Fibroblast of lung (primary cell): ENCODE measurements around the gene IRF4.

ENCODE experiments used
- CTCF ChIP-seq, 2 donors: IDR thresholded peaks in 1 of 2; conservative IDR thresholded peaks in 1 of 2; 1 replicate in 1 of 2; 2 replicates in 1 of 2; pipeline ENCODE4 v1.5.1; 2011 to 2012; ENCODE audit warnings: low read length in 2 of 2, control low read depth in 1 of 2, inconsistent platforms in 1 of 2, low read depth in 1 of 2, mild to moderate bottlenecking in 1 of 2
- EZH2 ChIP-seq: IDR thresholded peaks from 2 replicates; pipeline ENCODE4 v1.5.1; 2012; ENCODE audit warnings: low read length, control low read depth, mild to moderate bottlenecking; ENCODE audit errors: missing control alignments

- TF ChIP-seq CTCF (conservative IDR thresholded peaks at IDR 0.05 in 1 of 2, IDR thresholded peaks at IDR 0.05 in 1 of 2; ENCODE audit: low read depth in 1 of 2, low read length in 2 of 2): no peak
- TF ChIP-seq EZH2: no peak
These were observed 47.4 kb upstream of the IRF4 start for GRCh38 chr6:343960-344815.
